ENCODE results near the gene TSR1. TPM values are rescaled to one million over a fixed set of nuclear protein-coding genes. Genes with fewer than 3 reads are reported as not detected.

TSR1 gene
- polyA plus RNA-seq (2013, experiment 1 of 2; ENCODE audit: insufficient read length), result 44.2 TPM
- 43.7 TPM for polyA plus RNA-seq (2013, experiment 2 of 2; ENCODE audit: insufficient read length)

- peak; percentile 92 for DNase-seq
These were observed at the start of gene TSR1 for GRCh38 chr17:2336215-2336851. Gene TSR1 (minus strand): TSS chr17:2336457. CDS start chr17:2336427, 30 bp downstream.

GRCh38 chr17:2385240-2386210, 49.3 kb upstream of the TSR1 start:
- no peak for DNase-seq

- DNase-seq, result no peak
These were observed 48.3 kb upstream of the TSR1 start for GRCh38 chr17:2384439-2385127.

- DNase-seq, result no peak
These were observed 47.4 kb upstream of the TSR1 start for GRCh38 chr17:2383628-2384167.

GRCh38 chr17:2380950-2381649, 44.8 kb upstream of the TSR1 start:
- no peak for DNase-seq

GRCh38 chr17:2380226-2380922, 44.1 kb upstream of the TSR1 start:
- no peak for DNase-seq

- DNase-seq, result no peak
These were observed 43.4 kb upstream of the TSR1 start for GRCh38 chr17:2379489-2380225.

GRCh38 chr17:2378905-2379304, 42.6 kb upstream of the TSR1 start:
- no peak for DNase-seq

- DNase-seq, result no peak
These were observed 41.4 kb upstream of the TSR1 start for GRCh38 chr17:2377659-2378058.

- no peak for DNase-seq
These were observed 39.9 kb upstream of the TSR1 start for GRCh38 chr17:2376107-2376506.

- no peak for DNase-seq
These were observed 39.1 kb upstream of the TSR1 start for GRCh38 chr17:2375406-2375805.

GRCh38 chr17:2374549-2375285, 38.5 kb upstream of the TSR1 start:
- no peak for DNase-seq

GRCh38 chr17:2373179-2373578, 36.9 kb upstream of the TSR1 start:
- DNase-seq, result no peak

- DNase-seq, result no peak
These were observed 36.4 kb upstream of the TSR1 start for GRCh38 chr17:2372681-2373080.

GRCh38 chr17:2372180-2372579, 35.9 kb upstream of the TSR1 start:
- no peak for DNase-seq

- DNase-seq, result no peak
These were observed 35.2 kb upstream of the TSR1 start for GRCh38 chr17:2371183-2372130.

- no peak for DNase-seq
These were observed 33.9 kb upstream of the TSR1 start for GRCh38 chr17:2370211-2370589.

- DNase-seq, result peak; percentile 22
These were observed 33.4 kb upstream of the TSR1 start for GRCh38 chr17:2369551-2370210.

Data from fibroblast of skin of scalp (primary cell).